ENCODE measurements around the gene RUNX1.

DNA sequence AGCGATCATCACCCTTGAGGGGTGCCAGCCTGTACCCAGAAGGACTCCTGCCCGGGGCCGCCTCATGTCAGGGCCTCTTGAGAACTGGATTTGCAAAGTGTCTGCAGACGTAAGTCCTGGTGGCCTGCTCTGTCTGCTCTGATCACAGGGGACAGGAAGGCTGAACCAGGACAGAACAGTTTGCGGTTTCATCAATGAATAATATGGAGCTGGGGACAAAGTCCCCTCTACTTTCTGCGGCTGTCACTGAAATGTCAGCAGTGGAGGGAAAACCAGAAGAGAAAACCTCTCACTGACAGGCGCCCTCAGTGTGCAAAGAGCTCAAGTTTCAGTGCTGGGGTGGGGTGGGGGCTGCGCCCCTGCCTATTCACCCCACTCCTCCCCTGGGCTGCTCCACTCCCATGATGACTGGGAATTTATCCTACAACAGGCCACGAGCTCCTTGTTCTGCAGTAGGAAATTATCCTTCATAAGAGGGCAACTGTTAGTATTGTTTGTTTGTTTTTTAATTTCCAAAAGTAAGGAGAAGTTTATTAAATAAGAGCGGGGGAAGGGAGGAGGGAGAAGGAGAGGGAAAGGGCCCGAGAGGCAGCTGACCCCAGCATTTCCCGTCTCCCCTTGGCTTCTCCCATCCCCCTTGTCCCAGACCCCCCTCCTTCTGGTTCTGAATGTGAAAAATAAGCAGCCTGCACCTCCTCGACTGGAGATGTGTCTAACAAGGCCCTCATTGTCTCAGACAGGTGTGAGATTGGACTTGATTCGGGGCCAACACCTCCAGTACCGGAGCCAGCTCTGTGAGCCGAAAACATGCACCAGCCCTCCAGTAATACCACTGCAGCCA, 231.1 kb downstream of the RUNX1 start:
- TF ChIP-seq, protein P1, sequence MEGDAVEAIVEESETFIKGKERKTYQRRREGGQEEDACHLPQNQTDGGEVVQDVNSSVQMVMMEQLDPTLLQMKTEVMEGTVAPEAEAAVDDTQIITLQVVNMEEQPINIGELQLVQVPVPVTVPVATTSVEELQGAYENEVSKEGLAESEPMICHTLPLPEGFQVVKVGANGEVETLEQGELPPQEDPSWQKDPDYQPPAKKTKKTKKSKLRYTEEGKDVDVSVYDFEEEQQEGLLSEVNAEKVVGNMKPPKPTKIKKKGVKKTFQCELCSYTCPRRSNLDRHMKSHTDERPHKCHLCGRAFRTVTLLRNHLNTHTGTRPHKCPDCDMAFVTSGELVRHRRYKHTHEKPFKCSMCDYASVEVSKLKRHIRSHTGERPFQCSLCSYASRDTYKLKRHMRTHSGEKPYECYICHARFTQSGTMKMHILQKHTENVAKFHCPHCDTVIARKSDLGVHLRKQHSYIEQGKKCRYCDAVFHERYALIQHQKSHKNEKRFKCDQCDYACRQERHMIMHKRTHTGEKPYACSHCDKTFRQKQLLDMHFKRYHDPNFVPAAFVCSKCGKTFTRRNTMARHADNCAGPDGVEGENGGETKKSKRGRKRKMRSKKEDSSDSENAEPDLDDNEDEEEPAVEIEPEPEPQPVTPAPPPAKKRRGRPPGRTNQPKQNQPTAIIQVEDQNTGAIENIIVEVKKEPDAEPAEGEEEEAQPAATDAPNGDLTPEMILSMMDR (IDR thresholded peaks at IDR 0.05) = no peak
- TF ChIP-seq POLR2AphosphoS5 (IDR thresholded peaks at IDR 0.05; ENCODE audit: insufficient read depth in 1 of 2, low read depth in 1 of 2) (no peak), POLR2A (IDR thresholded peaks at IDR 0.05) (no peak)

Data from vagina (tissue), 2 donors.